Medulla oblongata (tissue), 1 donor: ENCODE results near the gene FAR1.
"Not testable (repeated sequence)": the region's sequence is repeated elsewhere in the genome, so short reads cannot be mapped to it uniquely, and the experiment has no call there.

ENCODE experiments used
- DNase-seq: peaks from one replicate; pipeline ENCODE4 v3.0.0-alpha.2; 2015; ENCODE audit errors: extremely low spot score

FAR1 gene

DNA sequence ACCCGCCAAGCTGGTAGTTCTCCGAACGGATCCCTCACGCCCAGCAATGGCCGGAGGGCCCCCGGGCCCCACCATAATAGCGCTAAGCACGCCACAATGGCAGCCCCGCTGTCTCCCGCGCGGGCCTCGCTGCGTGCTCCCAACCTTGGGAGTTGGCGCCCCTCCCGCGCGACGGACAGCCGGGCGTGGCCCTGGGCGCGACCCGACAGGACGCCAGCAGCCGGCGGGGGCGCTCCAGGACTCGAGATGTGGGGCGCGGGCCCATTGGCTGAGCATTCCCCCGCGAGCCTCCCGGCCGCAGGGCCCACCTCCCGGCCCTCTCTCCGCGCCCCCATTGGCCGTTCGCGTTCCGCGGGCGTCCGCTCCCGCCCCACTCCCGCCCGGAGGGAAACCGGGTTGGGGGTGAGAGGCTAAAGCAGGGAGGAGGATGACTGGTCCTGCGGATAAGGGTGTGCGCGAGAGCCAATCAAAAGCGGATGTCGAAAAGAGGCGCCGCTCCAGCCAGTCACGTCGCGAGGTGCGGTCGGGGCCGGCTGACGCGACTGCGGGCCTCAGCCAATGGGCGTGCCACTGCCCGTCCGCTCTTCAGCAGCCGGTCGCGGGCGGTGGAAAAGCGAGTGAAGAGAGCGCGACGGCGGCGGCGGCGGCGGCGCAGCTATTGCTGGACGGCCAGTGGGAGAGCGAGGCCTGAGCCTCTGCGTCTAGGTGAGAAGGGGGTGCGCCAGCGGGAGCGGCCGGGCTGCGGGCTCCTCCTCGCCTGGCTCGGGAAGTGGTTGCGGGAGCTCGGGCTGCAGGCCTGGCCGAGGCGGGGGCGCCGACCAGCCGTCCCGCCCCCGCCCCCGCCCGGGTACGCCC lies at the start of gene FAR1:
Gene FAR1, plus strand, starts transcription at position 567 of the 855 bp plus-strand sequence. CDS start 26,098 bp downstream, outside the sequence.
- peak; percentile 99 for DNase-seq

DNA sequence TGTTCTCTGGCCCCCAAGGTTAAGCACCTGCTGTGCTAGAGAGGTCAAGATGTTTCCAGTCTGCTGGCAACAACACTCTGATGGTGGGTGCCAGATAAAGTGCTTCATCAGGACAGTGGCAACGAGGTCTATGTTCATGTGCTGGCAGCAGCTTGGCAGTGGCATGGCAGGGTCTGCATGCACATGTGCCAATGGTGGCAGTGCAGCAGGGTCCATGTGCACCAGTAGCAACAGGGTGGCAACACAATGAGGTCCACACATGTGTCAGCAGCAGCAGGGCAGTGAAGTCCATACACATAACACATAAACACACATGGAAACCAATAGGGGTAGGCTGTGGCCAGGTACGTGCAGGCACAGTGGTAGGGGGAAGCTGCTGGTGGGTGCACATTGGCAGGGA lies 48.4 kb upstream of the FAR1 start:
- DNase-seq, result no peak

DNA sequence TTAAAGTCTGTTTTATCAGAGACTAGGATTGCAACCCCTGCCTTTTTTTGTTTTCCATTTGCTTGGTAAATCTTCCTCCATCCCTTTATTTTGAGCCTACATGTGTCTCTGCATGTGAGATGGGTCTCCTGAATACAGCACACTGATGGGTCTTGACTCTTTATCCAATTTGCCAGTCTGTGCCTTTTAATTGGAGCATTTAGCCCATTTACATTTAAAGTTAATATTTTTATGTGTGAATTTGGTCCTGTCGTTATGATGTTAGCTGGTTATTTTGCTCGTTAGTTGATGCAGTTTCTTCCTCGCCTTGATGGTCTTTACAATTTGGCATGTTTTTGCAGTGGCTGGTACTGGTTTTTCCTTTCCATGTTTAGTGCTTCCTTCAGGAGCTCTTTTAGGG lies 41.6 kb upstream of the FAR1 start:
- not testable (repeated sequence) for DNase-seq

DNA sequence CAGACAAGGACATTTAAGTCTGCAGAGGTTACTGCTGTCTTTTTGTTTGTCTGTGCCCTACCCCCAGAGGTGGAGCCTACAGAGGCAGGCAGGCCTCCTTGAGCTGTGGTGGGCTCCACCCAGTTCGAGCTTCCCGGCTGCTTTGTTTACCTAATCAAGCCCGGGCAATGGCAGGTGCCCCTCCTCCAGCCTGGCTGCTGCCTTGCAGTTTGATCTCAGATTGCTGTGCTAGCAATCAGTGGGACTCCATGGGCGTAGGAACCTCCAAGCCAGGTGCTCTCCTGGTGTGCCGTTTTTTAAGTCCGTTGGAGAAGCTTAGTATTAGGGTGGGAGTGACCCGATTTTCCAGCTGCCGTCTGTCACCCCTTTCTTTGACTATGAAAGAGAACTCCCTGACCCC lies 39.8 kb upstream of the FAR1 start:
- DNase-seq, result not testable (repeated sequence)

DNA sequence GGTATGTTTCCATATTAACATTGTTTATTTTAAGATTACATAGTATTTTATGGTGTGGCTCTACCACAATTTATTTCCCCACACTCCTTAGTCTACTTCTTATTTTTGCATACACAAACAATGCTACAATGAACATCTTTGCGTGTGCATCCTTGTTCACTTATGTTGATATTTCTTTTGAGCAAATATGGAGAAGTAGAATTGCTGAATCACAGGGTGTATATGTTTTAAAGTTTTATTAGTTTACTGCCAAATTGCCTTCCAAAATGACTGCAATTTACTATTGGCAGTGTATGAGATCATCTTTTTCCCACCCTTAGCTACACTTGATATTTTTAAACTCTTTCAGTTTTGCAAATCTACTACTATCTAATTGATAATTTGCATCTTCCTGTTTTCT lies 38.7 kb upstream of the FAR1 start:
- DNase-seq, result no peak

- no peak for DNase-seq
These were observed 33.2 kb upstream of the FAR1 start for GRCh38 chr11:13635290-13635689.

DNA sequence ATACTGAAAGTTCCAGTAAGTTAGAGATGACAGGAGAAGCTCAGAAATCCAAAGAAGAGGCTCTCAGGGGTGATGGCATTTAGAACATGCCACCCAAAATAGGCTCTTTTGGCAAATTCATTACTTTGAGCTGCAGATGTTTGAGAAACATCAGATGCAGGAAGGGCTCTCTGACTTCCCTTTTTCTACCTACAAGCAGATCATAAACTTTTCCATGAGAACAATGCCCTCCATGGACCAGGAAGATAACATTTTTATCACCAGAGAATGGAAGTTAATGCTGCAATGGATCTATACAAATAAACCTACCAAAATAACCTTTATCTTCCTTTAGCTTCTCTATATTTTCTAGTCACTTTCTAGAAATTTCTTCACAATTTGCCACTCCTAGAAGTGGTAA lies 32.7 kb upstream of the FAR1 start:
- no peak for DNase-seq

DNA sequence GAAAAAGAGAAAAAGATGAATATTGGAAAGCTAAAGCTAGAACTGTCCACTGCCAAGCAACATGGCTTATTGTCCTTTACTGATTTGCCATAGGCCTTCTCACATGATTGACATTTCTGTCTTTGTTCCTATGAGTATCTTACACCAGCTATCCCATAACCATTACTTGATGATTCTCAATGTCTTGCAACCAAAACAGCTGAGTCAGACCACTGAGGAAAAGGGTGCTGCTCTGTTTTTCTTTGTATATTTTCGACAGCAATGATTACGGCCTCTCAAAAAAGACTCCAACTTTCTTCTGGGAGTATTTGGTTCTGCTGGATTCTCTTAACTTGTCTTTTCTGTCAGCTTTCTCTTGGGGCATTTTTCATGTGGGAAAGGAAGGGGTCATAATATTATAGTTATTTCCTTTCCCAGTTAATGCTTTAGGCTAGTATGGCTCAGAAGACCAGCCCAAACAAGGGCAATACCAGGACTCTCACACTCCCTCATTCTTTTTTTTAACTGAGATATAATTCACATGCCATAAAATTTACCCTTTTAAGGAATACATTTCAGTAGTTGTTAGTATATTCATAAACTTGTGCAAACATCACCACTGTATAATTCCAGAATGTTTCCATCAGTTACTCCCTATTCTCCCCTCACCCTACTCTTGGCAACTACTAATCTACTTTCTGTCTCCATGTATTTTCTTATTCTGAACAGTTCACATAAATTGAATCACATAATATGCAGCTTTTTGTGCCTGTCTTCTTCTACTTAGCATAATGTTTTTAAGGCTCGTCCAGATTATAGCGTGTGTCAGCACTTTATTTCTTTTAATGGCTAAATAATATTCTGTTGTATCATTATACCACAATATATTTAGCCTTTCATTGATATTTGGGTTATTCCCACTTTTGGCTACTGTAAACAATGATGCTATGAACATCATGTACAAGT lies 31.1 kb upstream of the FAR1 start:
- DNase-seq, result no peak

DNA sequence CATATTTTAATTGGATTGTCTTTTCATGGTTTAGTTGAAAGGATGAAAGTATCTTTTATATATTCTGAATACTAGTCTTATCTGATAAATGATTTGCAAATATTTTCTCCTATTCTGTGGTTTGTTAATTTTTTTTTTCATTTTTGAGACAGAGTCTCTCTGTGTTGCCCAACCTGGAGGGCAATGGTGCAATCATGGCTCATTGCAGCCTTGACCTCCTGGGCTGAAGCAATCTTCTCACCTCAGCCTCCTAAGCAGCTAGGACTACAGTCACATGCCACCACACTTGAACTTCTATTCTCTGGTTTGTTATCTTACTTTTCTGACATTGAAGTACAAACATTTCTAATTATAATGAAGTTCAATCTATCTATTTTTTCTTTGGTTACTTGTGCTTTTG lies 30.0 kb upstream of the FAR1 start:
- DNase-seq, result no peak

DNA sequence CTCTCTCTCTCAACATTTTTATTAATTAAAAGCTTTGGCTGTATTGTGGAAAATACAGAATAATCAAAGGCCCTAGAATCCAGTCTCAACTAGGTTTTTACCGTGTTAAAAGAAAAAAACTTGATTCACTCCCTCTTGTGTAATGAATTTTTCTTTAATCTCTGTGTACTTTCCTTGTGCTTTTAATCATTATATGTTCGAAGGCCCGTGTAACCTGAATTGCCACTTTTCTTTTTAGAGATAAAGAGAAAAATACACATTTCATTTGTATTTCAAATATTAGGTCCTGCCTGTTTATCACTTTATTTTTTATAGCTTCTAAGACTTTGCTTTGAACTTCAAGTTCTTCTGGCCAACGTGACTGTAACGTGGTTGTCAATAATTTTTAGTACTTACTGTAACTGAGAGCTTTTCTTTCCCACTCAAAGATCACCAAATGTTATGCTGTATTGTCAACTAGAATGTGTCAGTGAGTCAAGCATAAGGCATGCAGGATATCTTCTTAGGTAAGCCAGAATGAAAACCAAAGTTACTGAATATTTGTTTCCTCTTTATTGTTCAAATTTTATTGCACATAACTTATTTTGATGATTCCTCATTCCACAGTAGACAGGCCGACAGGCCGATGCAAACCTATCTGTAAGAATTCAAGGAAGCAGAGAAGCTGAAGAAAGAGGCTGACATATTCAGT lies 23.3 kb upstream of the FAR1 start:
- no peak for DNase-seq

DNA sequence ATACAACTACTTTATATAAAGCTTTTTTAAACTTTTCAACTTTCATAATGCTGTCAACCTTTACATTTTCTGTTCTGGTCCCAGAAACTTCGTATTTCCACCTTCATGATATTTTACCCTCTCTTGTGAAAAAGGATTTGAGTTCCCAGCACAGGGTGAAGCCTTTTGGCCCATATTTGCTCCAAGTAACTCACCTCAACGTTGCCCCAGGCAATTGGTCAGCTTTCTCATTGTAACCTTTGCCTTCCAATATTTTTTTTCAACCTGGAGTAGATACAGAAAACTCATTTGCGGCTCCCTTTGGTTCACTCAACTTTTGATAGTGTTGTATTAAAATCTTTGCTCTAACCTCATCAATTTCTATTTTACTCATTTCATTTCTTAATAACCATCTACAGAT lies 21.1 kb upstream of the FAR1 start:
- DNase-seq, result no peak

GRCh38 chr11:13649619-13650018 lies 18.8 kb upstream of the FAR1 start:
- DNase-seq, result no peak

DNA sequence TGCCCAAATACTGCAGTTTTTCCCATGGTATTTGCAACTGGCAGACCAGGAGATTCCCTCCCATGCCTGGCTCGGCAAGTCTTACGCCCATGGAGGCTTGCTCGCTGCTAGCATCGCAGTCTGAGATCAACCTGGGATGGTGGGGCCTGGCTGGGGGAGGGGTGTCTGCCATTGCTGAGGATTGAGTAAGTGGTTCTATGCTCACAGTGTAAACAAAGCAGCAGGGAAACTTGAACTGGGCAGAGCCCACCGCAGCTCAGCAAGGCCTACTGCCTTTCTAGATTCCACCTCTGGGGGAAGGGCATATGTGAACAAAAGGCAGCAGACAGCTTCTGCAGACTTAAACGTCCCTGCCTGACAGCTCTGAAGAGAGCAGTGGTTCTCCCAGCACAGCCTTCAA lies 17.0 kb upstream of the FAR1 start:
- not testable (repeated sequence) for DNase-seq

- DNase-seq, result no peak
These were observed 7.3 kb upstream of the FAR1 start for GRCh38 chr11:13661074-13661623.

- DNase-seq, result no peak
These were observed 4.8 kb upstream of the FAR1 start for GRCh38 chr11:13663631-13664071.

- DNase-seq, result no peak
These were observed 4.1 kb upstream of the FAR1 start for GRCh38 chr11:13664351-13664750.

DNA sequence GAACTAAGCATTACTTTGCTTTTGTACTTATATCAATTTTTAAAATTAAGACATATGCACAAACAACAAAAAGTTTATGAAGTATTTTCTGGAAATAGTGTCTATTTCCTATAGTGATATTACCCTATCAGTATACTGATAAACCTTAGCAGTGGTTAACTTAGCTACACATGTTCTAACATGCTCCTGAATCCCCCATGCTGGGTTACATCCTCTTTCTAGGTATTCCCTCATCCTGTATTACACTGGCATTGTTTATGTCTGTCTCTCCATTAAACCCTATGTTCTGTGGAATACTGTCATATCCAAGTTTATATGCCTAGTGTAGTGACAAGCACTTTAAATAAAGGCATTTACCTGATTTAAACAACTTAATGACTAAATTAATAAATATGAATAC lies 1.8 kb upstream of the FAR1 start:
- no peak for DNase-seq

DNA sequence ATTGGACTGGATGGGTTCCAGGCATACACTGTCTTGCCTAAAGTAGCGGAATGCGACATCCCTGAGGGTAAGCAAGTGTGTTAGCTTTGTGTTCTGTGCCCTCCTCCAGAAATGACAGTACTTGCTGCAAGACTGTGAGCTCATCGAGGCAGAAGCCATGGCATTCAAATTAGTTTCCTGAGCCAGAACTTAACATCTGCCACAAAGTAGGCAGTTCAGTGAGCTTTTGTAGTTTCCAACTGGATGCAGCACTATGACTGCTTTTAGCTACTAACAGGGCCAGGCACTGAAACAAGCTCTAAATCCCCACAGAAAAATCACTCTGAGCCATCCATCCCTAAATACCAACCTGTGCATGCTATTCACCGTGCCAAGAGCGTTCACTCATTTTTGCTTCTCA lies 1.2 kb upstream of the FAR1 start:
- DNase-seq, result peak; percentile 38

GRCh38 chr11:13667795-13668101 lies 720 bp upstream of the FAR1 start:
- DNase-seq, result no peak

- DNase-seq, result peak; percentile 45
These were observed 571 bp downstream of the FAR1 start for GRCh38 chr11:13668957-13669521.
